K562 (cell line): ENCODE measurements around the gene MYOM3. TPM values are rescaled to one million over a fixed set of nuclear protein-coding genes. Genes with fewer than 3 reads are reported as not detected.

ENCODE experiments used
- ARID4B ChIP-seq: sonication (generic); formaldehyde crosslinking; IDR thresholded peaks from 2 replicates; pipeline ENCODE4 v1.8.0; 2022; ENCODE audit warnings: mild to moderate bottlenecking, missing genetic modification reagents
- CBFB ChIP-seq: sonication (generic); formaldehyde crosslinking; IDR thresholded peaks from 2 replicates; pipeline ENCODE4 v1.4.0; 2020; ENCODE audit warnings: mild to moderate bottlenecking, missing genetic modification reagents
- GATA2 ChIP-seq: sonication (generic); formaldehyde crosslinking; IDR thresholded peaks from 2 replicates; pipeline ENCODE4 v1.4.0; 2020; ENCODE audit warnings: mild to moderate bottlenecking, missing genetic modification reagents
- KLF16 ChIP-seq: IDR thresholded peaks from 2 replicates; pipeline ENCODE4 v1.6.1; 2016; ENCODE audit warnings: antibody characterized with exemption
- RUNX1 ChIP-seq: sonication (generic); IDR thresholded peaks from 2 replicates; pipeline ENCODE4 v1.6.1; 2016; ENCODE audit warnings: antibody characterized with exemption, low read depth
- SAFB2 ChIP-seq: fragments of 200-400 bp; formaldehyde crosslinking; IDR thresholded peaks from 2 replicates; pipeline ENCODE4 v1.6.1; 2018; ENCODE audit warnings: borderline replicate concordance, low read length, low read depth, moderate library complexity; ENCODE audit not compliant: severe bottlenecking
- STAG1 ChIP-seq: sonication (generic); formaldehyde crosslinking; IDR thresholded peaks from 2 replicates; pipeline ENCODE4 v1.5.0; 2020; ENCODE audit warnings: missing genetic modification reagents, borderline replicate concordance
- ZNF133 ChIP-seq: fragments of 250-450 bp; sonication (Bioruptor Pico); IDR thresholded peaks from 2 replicates; pipeline ENCODE4 v1.4.0; 2020; ENCODE audit warnings: mild to moderate bottlenecking
- ZNF263 ChIP-seq: sonication (generic); formaldehyde crosslinking; IDR thresholded peaks from 2 replicates; pipeline ENCODE4 v1.8.0; 2022; ENCODE audit warnings: mild to moderate bottlenecking, missing genetic modification reagents, borderline replicate concordance
- polyA plus RNA-seq, 8 experiments: library from polyadenylated mRNA; depleted of rRNA in 4 of 8; stranded (reverse) in 5 of 8; unstranded in 3 of 8; fragments of >200 nt; fragmentation: Nextera tagmentation in 2 of 8; fragmentation: Illumina TruSeq in 1 of 8; extraction: Ambion mirVana in 2 of 8; extraction: Trizol in 1 of 8; gene quantifications; 2 replicates each; pipeline versions ENCODE4 v1.2.1 to v1.2.3, GENCODE V29; 2011 to 2014; ENCODE audit warnings: inconsistent platforms in 1 of 8, missing spikeins in 1 of 8
- total RNA-seq, 7 experiments: library from RNA; depleted of rRNA in 6 of 7; stranded (reverse); fragments of >200 nt in 6 of 7; fragmentation: Illumina TruSeq in 2 of 7; extraction: Trizol in 2 of 7; gene quantifications; 2 replicates each; pipeline versions ENCODE4 v1.2.1 to v1.2.3, GENCODE V29; 2011 to 2021; ENCODE audit warnings: low replicate concordance in 1 of 7
- TF ChIP-seq, protein P1 (sequence below): sonication (generic); IDR thresholded peaks from 2 replicates; pipeline ENCODE4 v1.6.1; 2016
- TF ChIP-seq, protein P2 (sequence below), 3 experiments: fragments of 200-800 bp in 1 of 3; sonication (Bioruptor generic) in 1 of 3; sonication (generic) in 1 of 3; formaldehyde crosslinking in 1 of 3; IDR thresholded peaks; 2 replicates each; pipeline versions ENCODE4 v1.6.1 to v1.8.0; 2016 to 2022; ENCODE audit warnings: mild to moderate bottlenecking in 2 of 3, missing compliant biosample characterization in 2 of 3, missing genetic modification characterization in 2 of 3, missing genetic modification reagents in 1 of 3

MYOM3 gene
- total and polyA plus RNA-seq, 9 of the 15 experiments (the other 6 are each of a cell fraction or from before 2014, with no cell fraction given), result 0.01 TPM; not detected in 8

- TF ChIP-seq ARID4B (CRISPR knock-in tag) (no peak), GATA2 (peak; percentile 71), ZNF263 (CRISPR knock-in tag) (peak; percentile 84), RUNX1 (no peak), ZNF133 (CRISPR knock-in tag) (no peak), STAG1 (CRISPR knock-in tag) (0 out of 2 replicates have a peak, but pooled peaks have one; percentile 30), KLF16 (no peak), SAFB2 (no peak), CBFB (0 out of 2 replicates have a peak, but pooled peaks have one; percentile 21)
- TF ChIP-seq, protein P1, sequence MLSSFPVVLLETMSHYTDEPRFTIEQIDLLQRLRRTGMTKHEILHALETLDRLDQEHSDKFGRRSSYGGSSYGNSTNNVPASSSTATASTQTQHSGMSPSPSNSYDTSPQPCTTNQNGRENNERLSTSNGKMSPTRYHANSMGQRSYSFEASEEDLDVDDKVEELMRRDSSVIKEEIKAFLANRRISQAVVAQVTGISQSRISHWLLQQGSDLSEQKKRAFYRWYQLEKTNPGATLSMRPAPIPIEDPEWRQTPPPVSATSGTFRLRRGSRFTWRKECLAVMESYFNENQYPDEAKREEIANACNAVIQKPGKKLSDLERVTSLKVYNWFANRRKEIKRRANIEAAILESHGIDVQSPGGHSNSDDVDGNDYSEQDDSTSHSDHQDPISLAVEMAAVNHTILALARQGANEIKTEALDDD, result no peak
- TF ChIP-seq, protein P2, sequence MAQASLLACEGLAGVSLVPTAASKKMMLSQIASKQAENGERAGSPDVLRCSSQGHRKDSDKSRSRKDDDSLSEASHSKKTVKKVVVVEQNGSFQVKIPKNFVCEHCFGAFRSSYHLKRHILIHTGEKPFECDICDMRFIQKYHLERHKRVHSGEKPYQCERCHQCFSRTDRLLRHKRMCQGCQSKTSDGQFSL (CRISPR knock-in tag; IDR thresholded peaks at IDR 0.05), result peak; percentile 60; the same call in 1 of the 2 replicates
- TF ChIP-seq, protein P2 (tag; IDR thresholded peaks at IDR 0.05), result no peak
Observed at GRCh38 chr1:24108334-24109165, 3.4 kb downstream of the MYOM3 start (continued).
